Smooth muscle cell (in vitro differentiated cells): Measurements from ENCODE around the gene SMAD7. TPM values are rescaled to one million over a fixed set of nuclear protein-coding genes. Genes with fewer than 3 reads are reported as not detected.

Experiments
- DNase-seq: peaks from one replicate; lab custom pipeline; 2025; ENCODE audit not compliant: unreplicated experiment; lab: John Stamatoyannopoulos, UW
- H2AFZ ChIP-seq: fragments of 200-600 bp; sonication (generic); 2 replicates; pipeline ENCODE4 v1.6.0; 2016; ENCODE audit warnings: antibody characterized with exemption, low read depth, mild to moderate bottlenecking
- H3F3A ChIP-seq: fragments of 200-600 bp; sonication (generic); 2 replicates; pipeline ENCODE4 v1.6.0; 2017; ENCODE audit warnings: antibody characterized with exemption, low read depth
- H3K27ac ChIP-seq: fragments of 200-600 bp; sonication (generic); 2 replicates; pipeline ENCODE4 v1.5.1; 2016; ENCODE audit warnings: low read depth, mild to moderate bottlenecking
- H3K27me3 ChIP-seq: fragments of 200-600 bp; sonication (generic); 2 replicates; pipeline ENCODE4 v1.6.1; 2016; ENCODE audit warnings: low read depth, mild to moderate bottlenecking
- H3K36me3 ChIP-seq: fragments of 200-600 bp; sonication (generic); 2 replicates; pipeline ENCODE4 v1.5.1; 2016; ENCODE audit warnings: low read depth
- H3K4me1 ChIP-seq: fragments of 200-600 bp; sonication (generic); 2 replicates; pipeline ENCODE4 v1.5.1; 2016; ENCODE audit warnings: low read depth
- H3K4me2 ChIP-seq: fragments of 200-600 bp; sonication (generic); 2 replicates; pipeline ENCODE4 v1.6.0; 2016; ENCODE audit warnings: mild to moderate bottlenecking
- H3K4me3 ChIP-seq: fragments of 200-600 bp; sonication (generic); 2 replicates; pipeline ENCODE4 v1.5.1; 2016; ENCODE audit warnings: mild to moderate bottlenecking
- H3K79me2 ChIP-seq: fragments of 200-600 bp; sonication (generic); 2 replicates; pipeline ENCODE4 v1.6.0; 2016; ENCODE audit warnings: low read depth, mild to moderate bottlenecking
- H3K9ac ChIP-seq: fragments of 200-600 bp; sonication (generic); 2 replicates; pipeline ENCODE4 v1.6.0; 2016; ENCODE audit warnings: low read depth
- H3K9me3 ChIP-seq: fragments of 200-600 bp; sonication (generic); replicated peaks from 2 replicates; pipeline ENCODE4 v1.5.1; 2016; ENCODE audit warnings: low read depth
- H4K20me1 ChIP-seq: fragments of 200-600 bp; sonication (generic); 2 replicates; pipeline ENCODE4 v1.6.0; 2016; ENCODE audit warnings: low read depth
- CTCF ChIP-seq: fragments of 200-600 bp; sonication (generic); IDR thresholded peaks from 2 replicates; pipeline ENCODE4 v1.5.1; 2017; ENCODE audit warnings: borderline replicate concordance, mild to moderate bottlenecking, antibody characterized with exemption; ENCODE audit not compliant: insufficient read depth, poor library complexity, severe bottlenecking
- WGBS: methylation state at CpG from one replicate; pipeline ENCODE4 v1.1.7; 2016; ENCODE audit warnings: low lambda C conversion rate; 5-methylcytosine and 5-hydroxymethylcytosine counted together
- polyA plus RNA-seq: library from polyadenylated mRNA; unstranded; fragments of >200 nt; fragmentation: Nextera tagmentation; extraction: Ambion mirVana; gene quantifications from 2 replicates; pipeline ENCODE4 v1.2.1, GENCODE V29; 2016
- total RNA-seq: library from RNA; depleted of rRNA; stranded (reverse); fragments of >200 nt; gene quantifications from 2 replicates; pipeline ENCODE4 v1.2.3, GENCODE V29; 2014

SMAD7 gene
- total and polyA plus RNA-seq, 2 experiments from 2014 or later = 114 to 134 TPM

DNA sequence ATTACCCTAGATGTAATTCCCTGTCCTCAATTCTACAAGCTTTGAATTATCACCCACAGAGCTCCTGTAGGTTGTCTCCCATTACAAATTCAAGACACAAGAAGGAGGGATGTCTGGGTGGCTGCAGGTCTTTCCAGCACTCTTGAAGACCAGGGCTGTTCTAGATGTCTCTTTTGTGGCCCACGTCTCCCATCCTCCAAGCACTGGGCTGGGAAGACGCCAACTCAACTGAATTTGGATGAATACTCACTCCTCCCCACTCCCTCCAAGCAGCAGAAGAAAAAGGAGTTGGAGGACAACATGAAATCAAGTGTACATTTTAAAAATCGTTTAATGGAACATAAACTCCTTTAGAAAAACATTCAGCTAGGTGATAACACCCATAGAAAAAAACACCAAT, 31.2 kb downstream of the SMAD7 start:
- H3K9ac ChIP-seq = no peak overlapping the region

GRCh38 chr18:48918660-48919456, 31.9 kb downstream of the SMAD7 start:
- H3K4me1 ChIP-seq = peaks cover 29% of the 10 kb centered on the region
- TF ChIP-seq CTCF = no peak
- peak overlapping the region; percentile 79 for H3K4me2 ChIP-seq
- DNase-seq = no peak
- no peaks in the 10 kb centered on the region for H3K9me3 ChIP-seq
- WGBS = 93% methylated on average over 9 of the region's 9 CpGs
- H3K79me2 ChIP-seq = peaks cover 56% of the 10 kb centered on the region
- no peak overlapping the region for H2AFZ ChIP-seq
- no peaks in the 10 kb centered on the region for H3K36me3 ChIP-seq
- peak overlapping the region; percentile 100 for H3K27ac ChIP-seq
- H3K4me3 ChIP-seq = no peak overlapping the region
- peaks cover 45% of the 10 kb centered on the region for H4K20me1 ChIP-seq
- no peaks in the 10 kb centered on the region for H3K27me3 ChIP-seq
- H3F3A ChIP-seq = peaks cover 68% of the 10 kb centered on the region
- no peak overlapping the region for H3K9ac ChIP-seq

More for the DNA sequence above, 31.2 kb downstream of the SMAD7 start:
- Histone ChIP-seq H3F3A (peaks cover 69% of the 10 kb centered on the region), H3K79me2 (peaks cover 60% of the 10 kb centered on the region), H3K27ac (peak overlapping the region; percentile 100), H3K4me2 (peak overlapping the region; percentile 79), H3K4me3 (no peak overlapping the region), H3K36me3 (no peaks in the 10 kb centered on the region), H3K9me3 (no peaks in the 10 kb centered on the region), H3K4me1 (peaks cover 31% of the 10 kb centered on the region), H4K20me1 (peaks cover 50% of the 10 kb centered on the region), H3K27me3 (no peaks in the 10 kb centered on the region), H2AFZ (no peak overlapping the region)
- TF ChIP-seq CTCF = no peak
- 70% methylated on average over 3 of the region's 3 CpGs for WGBS
- DNase-seq = no peak

- Histone ChIP-seq H3F3A (peaks cover 68% of the 10 kb centered on the region), H3K27me3 (no peaks in the 10 kb centered on the region), H4K20me1 (peaks cover 38% of the 10 kb centered on the region), H3K27ac (peak overlapping the region; percentile 100), H3K4me1 (peaks cover 25% of the 10 kb centered on the region), H3K79me2 (peaks cover 48% of the 10 kb centered on the region), H3K36me3 (no peaks in the 10 kb centered on the region), H3K4me3 (no peak overlapping the region), H3K9me3 (no peaks in the 10 kb centered on the region), H3K9ac (no peak overlapping the region), H2AFZ (no peak overlapping the region), H3K4me2 (no peak overlapping the region)
- DNase-seq = no peak
- TF ChIP-seq CTCF = no peak
- 78% methylated on average over 26 of the region's 26 CpGs for WGBS
These were observed 32.9 kb downstream of the SMAD7 start for GRCh38 chr18:48917579-48918517.
